CD4-positive, alpha-beta T cell (primary cell): ENCODE data around the gene KDR. TPM values are rescaled to one million over a fixed set of nuclear protein-coding genes. Genes with fewer than 3 reads are reported as not detected.

ENCODE experiments used
- ATAC-seq: fragments of 200-7000 bp; cut with Tn5 transposase; one replicate; pipeline ENCODE4 v1.10.0; 2022; ENCODE audit warnings: mild to moderate bottlenecking; ENCODE audit not compliant: poor library complexity
- CTCF ChIA-PET: fragments of 350-600 bp; sonication (Branson Sonifier 250); formaldehyde crosslinking; loops from one replicate; lab custom pipeline; 2021; ENCODE audit warnings: antibody characterized with exemption, inconsistent platforms; lab: Charles Lee
- POLR2A ChIA-PET: fragments of 350-600 bp; sonication (Branson Sonifier 250); formaldehyde crosslinking; loops from one replicate; lab custom pipeline; 2021; ENCODE audit warnings: antibody characterized with exemption, inconsistent platforms; lab: Charles Lee
- DNase-seq, 14 experiments: peaks; one replicate each; pipeline ENCODE4 v3.0.0-alpha.2; 2013 to 2020; ENCODE audit warnings: mixed read lengths in 2 of 14
- H3K27ac ChIP-seq, 2 donors: one replicate each; pipeline versions ENCODE4 v1.5.1 to v1.7.0; 2013; ENCODE audit warnings: low read length in 2 of 2, low read depth in 1 of 2, mild to moderate bottlenecking in 1 of 2
- H3K27me3 ChIP-seq, 2 experiments: 1 replicate in 1 of 2; 2 replicates in 1 of 2; pipeline versions ENCODE4 v1.6.1 to v1.7.0; 2013; ENCODE audit warnings: low read length in 2 of 2, control low read depth in 1 of 2, mild to moderate bottlenecking in 1 of 2, moderate library complexity in 1 of 2; ENCODE audit not compliant: insufficient read depth in 2 of 2, control insufficient read depth in 1 of 2
- H3K36me3 ChIP-seq: one replicate; pipeline ENCODE4 v1.6.1; 2013; ENCODE audit warnings: low read length, control low read depth; ENCODE audit not compliant: insufficient read depth
- H3K4me1 ChIP-seq: one replicate; pipeline ENCODE4 v1.6.1; 2013; ENCODE audit warnings: low read length, control low read depth; ENCODE audit not compliant: insufficient read depth
- H3K4me3 ChIP-seq: one replicate; pipeline ENCODE4 v1.5.1; 2013; ENCODE audit warnings: mild to moderate bottlenecking, low read length, moderate library complexity
- H3K9me3 ChIP-seq, 2 experiments: 1 replicate in 1 of 2; 2 replicates in 1 of 2; pipeline versions ENCODE4 v1.6.1 to v1.7.0; 2013; ENCODE audit warnings: low read length in 2 of 2, mild to moderate bottlenecking in 2 of 2, control low read depth in 1 of 2, moderate library complexity in 1 of 2; ENCODE audit not compliant: control insufficient read depth in 1 of 2, insufficient read depth in 1 of 2
- H3K27ac Mint-ChIP-seq: one replicate; pipeline ENCODE4 v1.8.0; 2020; ENCODE audit warnings: mixed read lengths
- H3K27me3 Mint-ChIP-seq: one replicate; pipeline ENCODE4 v1.8.0; 2021; ENCODE audit warnings: mixed read lengths
- H3K36me3 Mint-ChIP-seq: one replicate; pipeline ENCODE4 v1.8.0; 2021; ENCODE audit warnings: low read depth, mixed read lengths
- H3K4me1 Mint-ChIP-seq: one replicate; pipeline ENCODE4 v1.8.0; 2021; ENCODE audit warnings: low read depth, mixed read lengths
- H3K4me3 Mint-ChIP-seq: one replicate; pipeline ENCODE4 v1.8.0; 2020; ENCODE audit warnings: mild to moderate bottlenecking, mixed read lengths
- H3K9me3 Mint-ChIP-seq: one replicate; pipeline ENCODE4 v1.8.0; 2020; ENCODE audit warnings: mixed read lengths
- CTCF ChIP-seq: fragments of 200-600 bp; IDR thresholded peaks from one replicate; pipeline ENCODE4 v1.8.0; 2022; ENCODE audit warnings: antibody characterized with exemption, mild to moderate bottlenecking
- intact Hi-C, 2 experiments: fragments of 100-400 bp; cut with DNase I in 1 of 2; cut with micrococcal nuclease in 1 of 2; formaldehyde crosslinking; loops; one replicate each; pipeline versions ENCODE4 v1.15.1 to v1.9.0; 2023 to 2025; cut with DNase I, micrococcal nuclease
- total RNA-seq, 174 experiments: library from RNA in 2 of 174; stranded (reverse) in 2 of 174; gene quantifications; one replicate each; pipeline ENCODE4 v1.2.3 and lab custom pipeline; 2021 to 2026

Gene KDR
- total RNA-seq, 2 experiments from 2014 or later, result not detected

GRCh38 chr4:55133951-55134350, 8.6 kb upstream of the KDR start:
- no peak for TF ChIP-seq CTCF
- H3K4me3 Mint-ChIP-seq, result no peak overlapping the region
- Histone ChIP-seq H3K4me1 (no peaks in the 10 kb centered on the region), H3K27ac (no peak overlapping the region), H3K4me3 (no peak overlapping the region), H3K36me3 (no peaks in the 10 kb centered on the region), H3K27me3 (no peaks in the 10 kb centered on the region), H3K9me3 (no peaks in the 10 kb centered on the region)
- ChIA-PET CTCF (no interaction called here), POLR2A (no interaction called here)
- no peaks in the 10 kb centered on the region for H3K36me3 Mint-ChIP-seq
- H3K4me1 Mint-ChIP-seq, result no peaks in the 10 kb centered on the region
- ATAC-seq, result no peak
- no peak overlapping the region for H3K27ac Mint-ChIP-seq
- no peak for DNase-seq
- no peaks in the 10 kb centered on the region for H3K9me3 Mint-ChIP-seq
- intact Hi-C loops, result no loop called here
- H3K27me3 Mint-ChIP-seq, result no peaks in the 10 kb centered on the region

- CTCF ChIA-PET, result no interaction called here
- TF ChIP-seq CTCF, result no peak
- Histone ChIP-seq H3K4me1 (no peaks in the 10 kb centered on the region), H3K36me3 (no peaks in the 10 kb centered on the region), H3K27me3 (peaks cover 0 to under 1% of the 10 kb centered on the region in 2 experiments), H3K9me3 (no peaks in the 10 kb centered on the region), H3K27ac (no peak overlapping the region), H3K4me3 (no peak overlapping the region)
- ATAC-seq, result no peak
- intact Hi-C loops, result no loop called here
- no peak overlapping the region for H3K4me3 Mint-ChIP-seq
- POLR2A ChIA-PET, result no interaction called here
- H3K27me3 Mint-ChIP-seq, result peaks cover 8% of the 10 kb centered on the region
- DNase-seq, result no peak
- no peaks in the 10 kb centered on the region for H3K36me3 Mint-ChIP-seq
- no peaks in the 10 kb centered on the region for H3K4me1 Mint-ChIP-seq
- H3K9me3 Mint-ChIP-seq, result peaks cover 3% of the 10 kb centered on the region
- no peak overlapping the region for H3K27ac Mint-ChIP-seq
Observed at GRCh38 chr4:55132775-55133174, 7.4 kb upstream of the KDR start.

GRCh38 chr4:55127521-55127920, 2.1 kb upstream of the KDR start:
- H3K4me3 Mint-ChIP-seq, result no peak overlapping the region
- H3K27me3 Mint-ChIP-seq, result peaks cover 58% of the 10 kb centered on the region
- Histone ChIP-seq H3K36me3 (no peaks in the 10 kb centered on the region), H3K4me3 (no peak overlapping the region), H3K4me1 (no peaks in the 10 kb centered on the region), H3K9me3 (peaks cover 0 to 14% of the 10 kb centered on the region in 2 experiments), H3K27ac (no peak overlapping the region), H3K27me3 (peaks cover 18 to 28% of the 10 kb centered on the region in 2 experiments)
- intact Hi-C loops, result no loop called here
- H3K9me3 Mint-ChIP-seq, result peaks cover 3% of the 10 kb centered on the region
- ChIA-PET CTCF (no interaction called here), POLR2A (no interaction called here)
- no peaks in the 10 kb centered on the region for H3K4me1 Mint-ChIP-seq
- ATAC-seq (no peak), DNase-seq (no peak)
- H3K27ac Mint-ChIP-seq, result no peak overlapping the region
- no peaks in the 10 kb centered on the region for H3K36me3 Mint-ChIP-seq
- no peak for TF ChIP-seq CTCF
